ENCODE results near the gene LRP11. TPM values are rescaled to one million over a fixed set of nuclear protein-coding genes. Genes with fewer than 3 reads are reported as not detected.

Gene LRP11
- total RNA-seq, 1 donor from 2014 or later = 18.8 TPM

DNA sequence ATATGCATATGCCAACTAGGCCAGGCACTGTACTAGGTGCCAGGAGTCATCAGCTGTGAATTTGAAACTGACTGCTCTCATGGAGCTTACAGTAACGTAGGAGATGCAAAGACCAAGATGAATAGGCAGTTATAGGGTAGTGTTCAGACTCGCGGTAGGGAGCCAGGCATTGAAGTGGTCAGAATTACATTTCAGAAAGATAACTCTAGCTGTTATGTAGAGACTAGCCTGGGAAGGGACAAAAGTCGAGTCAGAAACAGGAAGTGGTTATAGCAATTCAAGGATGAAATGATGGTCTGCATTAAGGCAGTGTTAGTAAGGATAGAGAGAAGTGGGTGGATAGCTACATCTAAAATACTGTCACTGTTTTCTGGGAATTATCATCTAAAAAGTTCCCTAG lies 58.0 kb downstream of the LRP11 start:
- DNase-seq (ENCODE audit: low read depth in 2 of 2) = no peak

GRCh38 chr6:149783551-149783950 lies 80.6 kb downstream of the LRP11 start:
- DNase-seq (ENCODE audit: low read depth in 2 of 2) = no peak

- no peak for DNase-seq (ENCODE audit: low read depth in 2 of 2)
These were observed 81.8 kb downstream of the LRP11 start for GRCh38 chr6:149782337-149782736.

DNA sequence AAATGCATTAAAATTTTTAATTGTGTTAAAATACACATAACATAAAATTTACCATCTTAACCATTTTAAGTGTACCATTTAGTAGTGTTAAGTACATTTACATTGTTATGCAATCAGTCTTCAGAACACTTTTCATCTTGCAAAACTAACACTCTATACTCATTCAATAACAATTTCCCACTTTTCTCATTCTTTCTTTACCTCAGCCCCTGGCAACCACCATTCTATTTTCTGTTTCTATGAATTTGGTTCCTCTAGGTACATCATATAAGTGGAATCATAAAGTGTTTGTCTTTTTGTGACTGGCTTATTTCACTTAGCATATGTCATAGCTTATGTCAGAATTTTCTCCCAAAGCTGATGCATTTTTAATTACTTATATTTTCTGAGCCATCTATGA lies 82.4 kb downstream of the LRP11 start:
- no peak for DNase-seq (ENCODE audit: low read depth in 2 of 2)

DNA sequence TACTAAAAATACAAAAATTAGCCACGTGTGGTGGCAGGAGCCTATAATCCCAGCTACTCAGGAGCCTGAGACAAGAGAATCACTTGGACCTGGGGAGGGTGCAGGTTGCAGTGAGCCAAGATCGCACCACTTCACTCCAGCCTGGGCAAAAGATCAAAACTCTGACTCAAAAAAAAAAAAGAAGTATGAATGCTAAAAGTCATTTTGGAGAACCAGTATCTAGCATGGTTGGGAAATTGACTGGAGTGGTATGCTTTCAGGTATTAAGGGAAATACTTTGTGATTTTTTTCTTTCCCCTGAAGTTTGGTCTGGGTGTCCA lies 84.6 kb downstream of the LRP11 start:
- no peak for DNase-seq (ENCODE audit: low read depth in 2 of 2)

- DNase-seq (ENCODE audit: low read depth in 2 of 2) = no peak
These were observed 86.5 kb downstream of the LRP11 start for GRCh38 chr6:149777624-149778023.

DNA sequence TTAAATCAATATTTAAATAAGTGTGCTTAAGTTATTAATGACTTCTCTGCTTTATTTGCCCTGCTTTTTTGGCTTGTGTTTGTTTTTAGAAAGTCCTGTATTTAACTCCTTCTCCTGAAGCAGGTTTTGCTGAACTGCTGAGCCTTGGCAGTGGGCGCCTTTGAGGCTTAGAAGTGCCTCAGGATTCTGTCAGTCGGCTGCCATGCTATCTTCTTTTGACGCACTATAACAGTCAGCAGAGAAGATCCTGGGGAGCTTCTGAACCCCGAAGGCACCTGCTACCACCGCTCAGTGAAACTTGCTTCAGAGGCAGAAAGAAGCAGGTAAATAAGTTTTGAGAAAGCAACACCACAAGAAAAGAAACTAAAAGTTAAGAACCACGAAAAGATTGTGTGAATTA lies 92.2 kb downstream of the LRP11 start:
- DNase-seq (ENCODE audit: low read depth in 2 of 2) = no peak

DNA sequence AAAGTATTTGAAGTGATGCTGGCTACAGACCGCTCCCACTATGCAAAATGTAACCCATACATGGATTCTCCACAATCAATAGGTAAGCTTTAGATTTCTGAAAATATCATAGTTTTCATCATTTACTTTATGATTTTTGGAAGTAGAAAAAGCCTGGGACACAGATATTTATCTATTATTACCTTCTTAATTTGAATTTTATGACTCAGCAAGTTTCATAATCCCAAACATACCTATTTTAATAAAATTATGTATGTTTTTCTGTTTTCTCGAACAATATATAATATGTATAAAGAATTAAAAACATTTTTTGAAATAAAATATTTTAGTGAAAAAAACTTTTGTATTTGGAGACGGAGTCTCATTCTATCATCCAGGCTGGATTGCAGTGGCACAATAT lies 93.0 kb downstream of the LRP11 start:
- DNase-seq (ENCODE audit: low read depth in 2 of 2) = no peak

DNA sequence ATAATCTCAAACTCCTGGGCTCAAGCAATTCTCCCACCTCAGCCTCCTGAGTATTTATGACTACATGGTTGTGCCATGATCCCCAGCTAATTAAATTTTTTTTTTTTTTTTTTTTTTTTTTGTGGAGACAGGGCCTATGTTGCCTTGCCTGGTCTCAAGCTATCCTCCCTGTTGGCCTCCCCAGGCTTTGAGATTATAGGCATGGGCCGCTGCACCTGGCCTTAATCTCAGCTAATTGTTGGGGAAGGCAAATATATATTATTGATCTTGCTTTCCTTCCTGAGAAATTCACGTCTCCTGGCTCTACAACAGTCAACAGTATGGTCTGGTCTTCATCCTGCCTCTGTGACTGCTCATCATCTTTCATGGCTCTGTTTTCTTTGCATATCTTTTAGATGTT lies 94.5 kb downstream of the LRP11 start:
- no peak for DNase-seq (ENCODE audit: low read depth in 2 of 2)

Other genes with a start within 250 kb of the LRP11 start
- gene KATNA1, start 215.6 kb downstream of the LRP11 start, total RNA-seq = 13.5 and 14.9 TPM in 2 replicates
- gene LATS1, start 146.3 kb downstream of the LRP11 start, total RNA-seq = 4.6 and 7.1 TPM in 2 replicates
- gene NUP43, start 117.8 kb downstream of the LRP11 start, total RNA-seq = 15.9 and 19.6 TPM in 2 replicates
- 74.0 and 76.7 TPM in 2 replicates for gene PCMT1, start 114.6 kb downstream of the LRP11 start, total RNA-seq
- under 0.01 TPM in 1 of 2 replicates, not detected in the other for gene RAET1E, start 33.8 kb upstream of the LRP11 start, total RNA-seq
- gene RAET1G, start 58.8 kb upstream of the LRP11 start, total RNA-seq = 0.20 and 0.22 TPM in 2 replicates
- 0.79 and 2.4 TPM in 2 replicates for gene ULBP2, start 77.7 kb upstream of the LRP11 start, total RNA-seq
- under 0.01 and 0.22 TPM in 2 replicates for gene ULBP1, start 99.6 kb upstream of the LRP11 start, total RNA-seq
- not detected in 2 replicates for gene RAET1L, start 161.2 kb upstream of the LRP11 start, total RNA-seq
- 2.4 and 4.8 TPM in 2 replicates for gene ULBP3, start 204.8 kb upstream of the LRP11 start, total RNA-seq

All from lung microvascular endothelial cell (primary cell).